Measurements from ENCODE around the gene BRD7.

- TF ChIP-seq CTCF (IDR thresholded peaks at IDR 0.05) (no peak), SIN3A (IDR thresholded peaks at IDR 0.05; ENCODE audit: borderline replicate concordance, insufficient read depth, low read depth, low read length) (no peak), POLR2AphosphoS5 (IDR thresholded peaks at IDR 0.05; ENCODE audit: low read depth, low read length) (no peak), REST (IDR thresholded peaks at IDR 0.05; ENCODE audit: insufficient read depth in 1 of 2, low read depth in 2 of 2, low read length in 1 of 2) (no peak), TCF7L2 (IDR thresholded peaks at IDR 0.05; ENCODE audit: low read depth, low read length) (no peak)
Measured at GRCh38 chr16:50310308-50311133, 58.3 kb downstream of the BRD7 start.
